ENCODE data around the gene MVP. TPM values are rescaled to one million over a fixed set of nuclear protein-coding genes. Genes with fewer than 3 reads are reported as not detected.
"Not testable (repeated sequence)": the region's sequence is repeated elsewhere in the genome, so short reads cannot be mapped to it uniquely, and the experiment has no call there.

MVP gene
- total RNA-seq (2014; rRNA removed; shearing (Covaris generic)) = 60.5 and 71.4 TPM in 2 replicates

DNA sequence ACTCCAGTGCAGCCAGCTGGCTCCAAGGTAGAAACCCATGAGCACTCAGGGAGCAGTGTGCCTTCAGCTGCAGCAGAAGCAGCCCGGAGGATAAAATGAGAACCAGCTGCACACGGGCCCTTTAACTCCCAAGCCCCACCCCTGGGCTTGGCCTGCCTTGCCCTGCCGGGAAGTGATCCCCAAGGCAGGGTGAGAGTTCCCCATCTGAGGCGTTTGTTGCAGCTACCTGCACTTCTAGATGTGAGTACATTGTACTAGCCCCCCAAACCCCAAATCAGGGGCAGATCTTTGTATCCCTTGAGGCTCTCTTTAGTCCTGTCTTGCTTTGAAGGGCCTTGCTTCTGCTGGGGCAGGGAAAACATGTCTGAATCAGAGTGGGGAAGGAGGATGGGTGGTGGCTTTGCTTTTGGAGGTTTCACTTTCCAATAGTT is at the start of gene MVP:
TSS of gene MVP (plus strand) at position 192 of the 431 bp plus-strand sequence. CDS start 10,088 bp downstream, outside the sequence.
- DNase-seq (ENCODE audit: low read depth) = peak; percentile 56

DNA sequence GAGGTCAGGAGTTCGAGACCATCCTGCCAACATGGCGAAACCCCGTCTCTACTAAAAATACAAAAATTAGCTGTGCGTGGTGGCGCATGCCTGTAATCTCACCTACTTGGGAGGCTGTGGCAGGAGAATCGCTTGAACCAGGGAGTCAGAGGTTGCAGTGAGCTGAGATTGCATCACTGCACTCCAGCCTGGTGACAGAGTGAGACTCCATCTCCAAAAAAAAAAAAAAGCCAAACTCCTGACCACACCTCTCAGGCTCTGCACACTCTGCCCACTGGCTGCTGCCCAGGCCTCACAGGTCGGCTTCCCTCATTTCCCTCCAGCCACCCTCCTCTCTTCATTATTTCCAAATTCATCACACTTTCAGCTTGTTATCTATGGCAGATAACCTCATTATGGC is 47.9 kb upstream of the MVP start:
- DNase-seq (ENCODE audit: low read depth) = not testable (repeated sequence)

DNA sequence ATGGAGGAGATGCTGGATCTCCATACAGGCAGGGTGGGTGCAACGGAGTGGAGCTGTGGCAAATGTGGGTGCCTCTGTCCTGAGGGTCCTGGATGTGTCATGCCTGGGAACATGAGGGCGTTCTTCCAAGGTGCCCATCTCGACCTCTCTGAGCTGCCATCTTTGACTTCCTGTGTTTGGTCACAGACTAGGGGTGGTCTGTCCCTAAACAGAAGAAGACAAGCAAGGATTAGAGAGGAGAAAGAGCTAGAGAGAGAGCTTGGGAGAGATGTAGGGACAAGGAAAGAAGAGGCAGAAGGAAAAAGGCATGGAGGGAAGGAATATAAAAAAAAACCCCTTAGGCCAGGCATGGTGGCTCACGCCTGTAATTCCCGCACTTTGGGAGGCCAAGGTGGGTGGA is 45.5 kb upstream of the MVP start:
- no peak for DNase-seq (ENCODE audit: low read depth)

DNA sequence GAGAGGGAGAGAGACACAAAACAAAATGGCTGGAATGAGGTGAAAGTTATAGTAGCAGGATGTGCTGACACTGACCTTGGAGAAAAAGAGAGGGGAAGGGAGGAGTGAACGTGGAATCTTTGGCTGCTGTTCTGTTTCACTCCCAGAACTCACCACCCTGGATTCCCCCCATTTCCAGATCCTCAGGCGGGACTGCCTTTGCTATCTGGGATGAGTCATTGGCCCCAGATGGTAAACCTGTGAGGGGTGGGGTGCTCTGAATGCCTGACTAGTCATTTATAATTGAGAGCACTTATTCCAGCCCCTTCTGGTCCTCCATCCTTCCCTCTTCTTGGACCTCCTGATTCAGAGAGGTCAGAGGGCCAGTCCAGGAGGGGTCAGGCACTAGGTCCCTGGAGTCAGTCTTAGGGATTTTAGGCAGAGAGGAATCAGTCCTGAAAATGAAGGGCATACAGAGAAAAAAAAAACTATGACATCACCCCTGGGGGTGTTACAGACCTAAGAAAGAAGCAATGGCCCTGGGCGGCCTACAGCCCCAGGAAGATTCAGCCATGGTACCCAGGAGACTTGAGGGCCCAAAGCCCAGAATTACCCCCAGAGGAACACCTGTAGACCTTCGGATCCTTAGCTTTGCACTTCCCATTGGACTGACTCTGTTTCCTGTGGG is 44.4 kb upstream of the MVP start:
- DNase-seq (ENCODE audit: low read depth) = peak; percentile 74

DNA sequence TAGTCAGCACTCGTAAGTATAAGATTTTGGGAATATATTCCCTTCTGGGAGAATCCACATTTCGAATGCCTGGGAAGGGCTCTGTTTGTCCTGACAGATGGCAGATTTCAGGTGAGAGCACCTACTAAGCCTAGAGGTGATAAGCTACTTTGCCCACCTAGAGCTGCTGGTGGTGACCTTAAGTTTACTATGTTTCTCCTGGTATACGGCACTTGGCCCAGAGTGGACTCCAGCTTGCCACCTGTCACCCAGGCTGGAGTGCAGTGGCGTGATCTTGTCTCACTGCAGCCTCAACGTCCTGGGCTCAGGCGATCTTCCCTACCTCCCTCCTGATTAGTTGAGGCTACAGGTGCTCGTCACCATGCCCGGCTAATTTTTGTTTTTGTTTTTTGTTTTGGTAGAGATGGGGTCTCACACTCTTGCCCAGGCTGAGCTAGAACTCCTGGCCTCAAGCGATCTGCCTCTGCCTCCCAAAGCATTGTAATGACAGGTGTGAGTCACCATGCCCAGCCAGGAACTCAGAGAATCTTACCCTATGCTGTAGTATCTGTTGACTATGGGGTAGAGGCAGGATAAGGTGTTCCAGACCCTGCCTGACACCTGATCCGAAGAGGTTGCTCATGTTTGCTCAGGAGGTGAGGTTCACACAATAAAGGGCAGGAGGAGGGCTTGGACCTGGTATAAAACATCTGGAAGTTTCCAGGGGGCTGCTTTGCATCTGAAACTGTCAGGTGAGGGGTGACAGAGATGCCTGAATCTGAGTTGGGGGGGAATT is 42.5 kb upstream of the MVP start, which contains the start of gene ZG16:
TSS of gene ZG16 (plus strand) at position 681 of the 775 bp plus-strand sequence. CDS start 1,011 bp downstream, outside the sequence.
- no peak for DNase-seq (ENCODE audit: low read depth)

DNA sequence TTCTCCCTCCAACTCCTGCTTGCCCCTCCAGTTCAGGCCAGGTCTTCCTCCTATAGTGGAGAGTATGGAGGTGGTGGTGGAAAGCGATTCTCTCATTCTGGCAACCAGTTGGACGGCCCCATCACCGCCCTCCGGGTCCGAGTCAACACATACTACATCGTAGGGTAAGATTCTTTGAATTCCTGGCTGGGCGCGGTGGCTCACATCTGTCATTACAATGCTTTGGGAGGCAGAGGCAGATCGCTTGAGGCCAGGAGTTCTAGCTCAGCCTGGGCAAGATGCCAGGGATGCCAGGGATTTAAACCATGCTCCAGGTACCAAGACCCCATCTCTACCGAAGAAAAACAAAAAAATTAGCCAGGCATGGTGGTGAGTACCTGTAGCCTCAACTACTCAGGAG is 40.8 kb upstream of the MVP start:
- DNase-seq (ENCODE audit: low read depth) = no peak

DNA sequence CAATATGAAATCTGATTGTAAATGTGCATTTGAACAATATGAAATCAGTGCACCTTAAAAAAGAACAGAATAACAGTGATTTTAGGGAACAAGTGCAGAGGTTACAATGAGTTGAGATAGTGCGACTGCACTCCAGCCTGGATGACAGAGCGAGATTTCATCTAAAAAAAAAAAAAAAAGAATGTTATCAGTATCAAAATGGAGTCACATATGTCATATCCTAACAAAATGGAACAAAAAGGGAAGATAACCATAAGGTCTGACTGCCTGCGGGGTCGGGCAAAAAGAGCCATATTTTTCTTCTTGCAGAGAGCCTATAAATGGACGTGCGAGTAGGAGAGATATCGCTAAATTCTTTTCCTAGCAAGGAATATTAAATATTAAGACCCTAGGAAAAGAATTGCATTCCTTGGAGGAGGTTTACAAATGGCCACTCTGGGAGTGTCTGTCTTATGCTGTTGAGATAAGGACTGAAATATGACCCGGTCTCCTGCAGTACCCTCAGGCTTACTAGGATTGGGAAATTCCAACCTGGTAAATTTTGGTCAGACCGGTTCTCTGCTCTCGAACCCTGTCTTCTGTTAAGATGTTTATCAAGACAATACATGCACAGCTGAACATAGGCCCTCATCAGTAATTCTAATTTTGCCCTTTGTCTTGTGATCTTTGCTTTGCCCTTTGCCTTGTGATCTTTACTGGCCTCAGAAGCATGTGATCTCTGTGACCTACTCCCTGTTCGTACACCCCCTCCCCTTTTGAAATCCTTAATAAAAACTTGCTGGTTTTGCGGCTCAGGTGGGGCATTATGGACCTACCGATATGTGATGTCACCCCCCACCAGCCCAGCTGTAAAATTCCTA is 36.9 kb upstream of the MVP start:
- DNase-seq (ENCODE audit: low read depth) = not testable (repeated sequence)

DNA sequence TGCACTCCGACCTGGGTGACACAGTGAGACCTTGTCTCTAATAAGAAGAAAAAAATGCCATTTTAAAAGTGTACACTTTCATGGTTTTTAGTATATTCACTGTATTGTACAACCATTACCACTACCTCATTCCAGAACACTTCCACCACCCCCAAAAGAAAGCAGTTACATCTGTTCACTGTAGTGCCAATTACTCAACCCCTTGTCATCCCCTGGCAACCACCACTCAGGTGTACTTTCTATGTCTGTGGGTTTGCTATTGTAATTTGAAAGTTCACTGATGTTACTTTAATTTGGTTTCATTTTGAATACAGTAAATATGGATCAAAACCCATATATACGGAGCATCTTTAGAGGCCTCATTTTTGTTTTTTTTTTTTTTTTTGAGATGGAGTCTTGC is 36.1 kb upstream of the MVP start:
- DNase-seq (ENCODE audit: low read depth) = no peak

DNA sequence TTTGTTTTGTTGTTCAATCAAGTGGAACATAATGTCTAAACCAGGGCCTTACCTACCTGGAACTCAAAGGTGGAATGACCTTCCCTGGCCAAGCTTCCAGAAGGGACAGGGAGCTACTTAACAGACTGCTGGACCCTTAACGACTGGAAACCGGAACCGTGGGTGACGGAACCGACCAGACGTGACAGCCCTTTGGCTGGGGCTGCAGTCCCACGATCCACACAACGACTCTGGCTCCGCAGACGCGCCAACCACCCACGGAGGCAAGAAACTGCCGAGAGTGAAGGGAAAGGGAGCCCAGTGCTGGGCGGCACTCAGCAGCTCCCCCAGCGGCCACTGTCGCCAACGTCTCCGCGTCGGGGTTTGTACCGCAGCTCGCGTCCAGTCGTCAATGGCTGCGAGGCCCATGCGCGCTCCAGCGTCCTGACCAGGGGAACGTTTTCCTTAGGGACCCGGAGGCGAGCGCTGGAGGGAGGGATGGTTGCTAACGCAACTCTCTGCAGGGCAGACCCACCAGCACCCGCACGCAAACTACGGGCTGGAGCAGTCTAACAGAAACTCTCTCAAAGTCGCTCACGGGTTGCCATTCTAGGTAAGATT is 35.3 kb upstream of the MVP start:
- DNase-seq (ENCODE audit: low read depth) = peak; percentile 80

DNA sequence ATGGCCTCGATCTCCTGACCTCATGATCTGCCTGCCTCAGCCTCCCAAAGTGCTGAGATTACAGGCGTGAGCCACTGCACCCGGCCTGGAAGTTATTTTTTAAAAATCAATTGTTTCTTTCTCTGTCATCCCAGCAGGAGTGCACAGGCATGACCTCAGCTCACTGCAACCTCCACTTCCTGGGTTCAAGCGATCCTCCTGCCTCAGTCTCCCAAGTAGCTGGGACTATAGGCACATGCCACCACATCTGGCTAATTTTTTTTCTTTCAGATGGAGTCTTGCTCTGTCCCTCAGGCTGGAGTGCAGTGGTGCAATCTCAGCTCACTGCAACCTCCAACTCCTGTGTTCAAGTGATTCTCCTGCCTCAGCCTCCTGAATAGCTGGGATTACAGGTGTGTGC is 33.1 kb upstream of the MVP start:
- not testable (repeated sequence) for DNase-seq (ENCODE audit: low read depth)

DNA sequence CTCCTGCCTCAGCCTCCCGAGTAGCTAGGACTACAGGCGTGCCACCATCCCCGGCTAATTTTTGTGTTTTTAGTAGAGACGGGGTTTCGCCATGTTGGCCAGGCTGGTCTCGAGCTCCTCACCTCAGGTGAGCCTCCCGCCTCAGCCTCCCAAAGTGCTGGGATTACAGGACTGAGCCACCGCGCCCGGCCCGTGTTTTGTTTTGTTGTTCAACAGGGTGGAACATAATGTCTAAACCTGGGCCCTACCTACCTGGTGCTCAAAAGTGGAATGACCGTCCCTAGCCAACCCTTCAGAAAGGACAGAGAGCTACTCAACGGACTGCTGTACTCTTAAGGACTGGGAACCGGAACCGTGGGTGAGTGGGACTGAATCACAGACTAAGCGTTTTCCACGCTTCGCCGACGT is 30.5 kb upstream of the MVP start:
- no peak for DNase-seq (ENCODE audit: low read depth)

DNA sequence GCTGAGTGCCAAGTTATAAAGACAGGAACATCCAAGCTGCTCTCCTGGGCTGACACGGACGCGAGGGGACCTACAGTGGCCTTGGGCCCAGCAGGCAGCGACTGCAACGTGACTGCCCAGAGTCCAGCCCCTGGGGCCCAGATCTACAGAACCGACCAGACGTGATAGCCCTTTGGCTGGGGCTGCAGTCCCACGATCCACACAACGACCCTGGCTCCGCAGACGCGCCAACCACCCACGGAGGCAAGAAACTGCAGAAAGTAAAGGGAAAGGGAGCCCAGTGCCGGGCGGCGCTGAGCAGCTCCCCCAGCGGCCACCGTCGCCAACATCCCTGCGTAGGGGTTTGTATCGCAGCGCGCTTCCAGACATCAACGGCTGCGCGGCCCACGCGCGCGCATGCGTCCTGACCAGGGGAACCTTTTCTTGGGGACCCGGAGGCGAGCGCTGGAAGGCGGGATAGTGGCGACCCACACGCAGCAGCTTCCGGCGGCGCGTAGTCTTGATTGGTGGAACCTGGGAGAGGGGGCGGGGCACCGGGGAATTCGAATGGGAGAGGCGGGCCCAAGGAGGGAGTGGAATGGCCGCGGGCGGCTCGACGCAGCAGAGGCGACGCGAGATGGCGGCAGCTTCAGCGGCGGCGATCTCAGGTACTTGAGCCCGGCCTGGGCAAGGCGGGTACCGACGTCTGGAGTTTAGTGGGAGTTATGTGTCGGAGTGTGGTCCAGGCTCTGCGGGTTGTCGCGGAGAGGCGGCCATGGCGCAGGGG is 29.9 kb upstream of the MVP start, which contains the start of gene KIF22:
TSS of gene KIF22 (plus strand) at position 569 of the 766 bp plus-strand sequence. CDS start at position 578, 9 bp downstream.
- DNase-seq (ENCODE audit: low read depth) = peak; percentile 99

DNA sequence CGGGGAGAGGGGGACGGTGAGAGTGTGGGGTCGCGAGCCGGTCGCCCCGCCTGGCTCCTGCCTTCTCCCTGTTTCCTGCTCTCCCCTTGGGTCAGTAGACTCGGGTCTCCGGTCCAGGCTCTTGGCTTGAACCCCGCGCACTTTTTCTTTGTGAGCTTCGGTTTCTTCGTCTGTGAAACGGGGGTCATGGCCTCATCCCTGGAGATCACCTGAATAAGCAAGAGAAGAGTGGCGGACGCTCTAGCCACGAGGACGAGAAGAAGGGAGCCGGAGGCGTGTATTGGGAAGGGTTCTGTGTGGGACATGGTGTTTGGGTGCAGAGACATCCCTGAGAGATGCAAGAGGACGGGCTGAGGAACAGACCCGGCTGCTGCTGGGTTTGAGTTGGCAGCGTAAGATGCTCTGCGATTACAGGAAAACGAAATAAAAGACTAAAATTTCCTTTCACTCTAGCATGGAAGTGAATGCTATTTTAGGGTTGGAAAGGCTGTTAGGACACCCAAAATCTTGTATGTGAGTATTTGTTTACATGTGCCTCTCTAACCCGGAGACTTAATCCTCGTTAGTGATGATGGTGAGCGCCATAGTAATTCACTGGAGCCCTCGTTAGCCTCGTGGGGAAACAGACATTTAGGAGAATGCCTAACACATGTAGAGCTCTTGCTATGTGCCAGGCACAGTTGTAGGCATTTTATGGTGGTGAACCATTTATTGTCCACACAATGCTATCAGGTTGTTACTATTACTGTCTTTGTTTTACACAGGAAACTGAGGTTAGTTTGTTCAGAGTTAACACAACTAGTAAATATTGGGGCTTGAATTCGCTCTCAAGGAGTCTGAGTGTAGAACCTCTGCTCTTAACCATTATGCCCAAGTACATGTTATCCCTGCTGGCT is 29.1 kb upstream of the MVP start:
- no peak for DNase-seq (ENCODE audit: low read depth)

DNA sequence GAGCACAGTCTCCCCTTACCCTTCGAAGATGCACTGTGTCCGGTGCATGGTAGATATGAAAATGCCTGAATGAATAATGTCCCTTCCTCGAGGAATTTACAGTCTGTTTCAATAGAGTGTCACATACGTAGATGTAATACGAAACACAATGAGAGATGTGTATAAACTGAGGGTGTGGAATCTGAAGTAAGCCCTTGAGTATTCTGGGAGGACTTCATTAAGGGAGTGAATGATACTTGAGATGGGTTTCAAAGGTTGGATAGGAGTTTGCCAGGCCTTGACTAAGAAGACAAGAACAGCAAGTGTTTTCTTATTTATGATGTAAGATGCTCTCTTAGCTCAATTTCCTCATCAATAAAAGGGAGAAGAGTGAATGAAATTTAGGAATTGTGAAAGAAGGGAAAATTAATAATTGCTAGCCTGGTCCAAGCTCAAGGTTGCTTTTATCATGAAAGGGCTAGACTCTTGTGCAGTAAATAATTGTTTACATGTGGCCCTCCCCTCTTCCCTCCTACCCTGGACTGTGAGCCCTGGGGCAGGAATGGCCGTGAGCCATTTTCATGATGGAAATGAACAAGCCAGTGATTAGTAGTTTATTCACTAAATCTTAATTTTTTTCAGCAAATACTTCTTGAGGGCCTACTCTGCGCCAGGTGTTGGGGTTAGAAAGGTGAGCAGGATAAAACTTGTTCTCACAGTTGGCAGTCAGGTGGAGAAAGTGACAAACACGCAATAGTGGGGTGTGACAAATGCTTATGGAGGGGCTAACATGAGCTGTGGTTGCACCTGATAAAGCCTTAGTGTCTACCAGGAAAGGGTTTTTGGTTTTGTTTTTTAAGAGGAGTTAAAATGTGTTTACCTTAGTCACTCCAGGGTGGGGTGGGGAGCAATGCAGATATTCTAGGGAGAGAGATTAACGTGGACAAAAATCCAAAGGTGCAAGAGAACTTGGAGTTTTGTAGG is 28.1 kb upstream of the MVP start:
- DNase-seq (ENCODE audit: low read depth) = no peak

DNA sequence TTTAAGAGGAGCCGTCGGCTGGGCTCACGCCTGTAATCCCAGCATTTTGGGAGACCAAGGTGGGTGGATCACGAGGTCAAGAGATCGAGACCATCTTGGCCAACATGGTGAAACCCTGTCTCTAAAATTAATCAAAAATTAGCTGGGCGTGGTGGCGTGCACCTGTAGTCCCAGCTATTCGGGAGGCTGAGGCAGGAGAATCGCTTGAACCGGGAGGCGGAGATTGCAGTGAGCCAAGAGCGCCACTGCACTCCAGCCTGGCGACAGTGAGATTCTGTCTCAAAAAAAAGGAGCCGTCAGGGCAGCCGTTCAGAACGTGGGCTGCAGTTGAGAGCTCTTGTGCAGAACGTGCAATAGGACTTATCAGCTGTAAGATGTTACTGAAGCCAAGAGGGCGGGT is 27.1 kb upstream of the MVP start:
- DNase-seq (ENCODE audit: low read depth) = not testable (repeated sequence)

DNA sequence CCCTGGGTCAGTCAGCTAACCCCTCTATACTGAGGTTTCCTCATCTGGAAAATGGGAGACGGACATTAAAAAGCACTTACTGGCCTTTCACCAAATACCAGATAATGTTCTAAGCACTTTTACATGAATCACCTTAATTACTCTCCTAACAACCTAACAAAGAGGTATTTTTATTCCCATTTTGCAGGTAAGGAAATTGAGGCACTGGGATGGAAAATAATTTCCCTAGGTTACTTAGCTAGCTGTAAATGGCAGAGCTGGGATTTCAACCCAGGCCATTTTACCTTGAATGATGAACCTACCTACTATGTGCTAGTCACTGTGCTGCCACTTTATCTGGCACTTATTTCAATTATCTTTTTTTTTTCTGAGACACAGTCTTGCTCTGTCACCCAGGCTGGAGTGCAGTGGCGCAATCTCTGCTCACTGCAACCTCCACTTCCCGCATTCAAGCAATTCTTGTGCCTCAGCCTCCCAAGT is 26.0 kb upstream of the MVP start:
- no peak for DNase-seq (ENCODE audit: low read depth)

DNA sequence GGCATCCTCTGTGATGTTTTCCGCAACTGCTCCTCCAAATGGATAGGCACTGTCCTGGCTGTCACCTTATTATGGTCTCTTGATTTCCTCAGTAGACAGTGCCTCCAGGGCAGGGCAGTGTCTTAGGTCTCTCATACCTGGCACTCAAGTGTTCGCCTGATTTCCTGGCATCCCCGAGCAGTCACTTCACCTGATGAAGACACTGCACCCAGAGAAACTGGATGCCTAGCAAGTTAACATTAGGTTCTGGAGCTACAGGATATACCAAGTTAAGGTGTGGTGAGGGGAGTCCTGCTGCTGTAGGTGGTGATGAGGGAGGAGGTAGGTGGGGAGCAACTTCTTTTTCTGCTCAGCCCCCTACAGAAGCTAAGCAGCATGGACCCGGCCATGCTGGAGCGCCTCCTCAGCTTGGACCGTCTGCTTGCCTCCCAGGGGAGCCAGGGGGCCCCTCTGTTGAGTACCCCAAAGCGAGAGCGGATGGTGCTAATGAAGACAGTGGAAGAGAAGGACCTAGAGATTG is 17.8 kb upstream of the MVP start:
- DNase-seq (ENCODE audit: low read depth) = no peak

DNA sequence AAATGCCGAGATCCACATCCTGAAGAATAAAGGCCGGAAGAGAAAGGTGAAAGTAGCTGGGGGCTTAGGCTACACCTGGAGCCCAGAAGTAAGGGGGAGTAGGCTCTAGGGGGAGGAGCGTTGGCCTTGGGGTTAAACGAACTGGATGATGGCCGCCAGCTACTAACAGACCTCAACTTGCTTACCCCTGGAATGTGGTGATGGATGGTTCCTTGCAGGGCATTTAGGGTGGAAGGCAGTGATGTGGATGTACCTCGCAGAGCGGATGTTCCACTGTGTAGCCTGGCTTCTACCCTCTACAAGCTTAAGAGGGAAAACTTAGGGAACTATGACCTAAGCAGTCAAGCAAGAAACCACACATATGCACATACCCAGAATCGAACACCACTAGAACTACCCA is 16.2 kb upstream of the MVP start:
- no peak for DNase-seq (ENCODE audit: low read depth)

All from Daoy (cell line).